ENCODE data around the gene SART3. TPM values are rescaled to one million over a fixed set of nuclear protein-coding genes. Genes with fewer than 3 reads are reported as not detected.

SART3 gene
- total RNA-seq, 1 donor from 2014 or later: 89.1 TPM

- peaks cover 52% of the 10 kb centered on the region for H3K36me3 Mint-ChIP-seq (ENCODE audit: low read depth)
- no peaks in the 10 kb centered on the region for H3K27me3 Mint-ChIP-seq
- no peak overlapping the region for H3K27ac Mint-ChIP-seq
- intact Hi-C loops (cut with micrococcal nuclease): loop anchor here (5.0 to 10.0 kb wide), 3 partner anchors 98 to 754 kb away; partner anchors contain the start of genes ALKBH2 and PRDM4
- DNase-seq: no peak
- H3K9me3 Mint-ChIP-seq: no peaks in the 10 kb centered on the region
- H3K4me1 Mint-ChIP-seq: peaks cover 19% of the 10 kb centered on the region
- no peak overlapping the region for H3K4me3 Mint-ChIP-seq
Observed at GRCh38 chr12:108518716-108519496, 42.1 kb downstream of the SART3 start.

GRCh38 chr12:108518101-108518715, 42.8 kb downstream of the SART3 start:
- Mint-ChIP-seq H3K9me3 (no peaks in the 10 kb centered on the region), H3K4me1 (peaks cover 21% of the 10 kb centered on the region), H3K27ac (peak overlapping the region; percentile 16), H3K36me3 (ENCODE audit: low read depth) (peaks cover 46% of the 10 kb centered on the region), H3K27me3 (no peaks in the 10 kb centered on the region), H3K4me3 (no peak overlapping the region)
- no peak for DNase-seq
- intact Hi-C loops (cut with micrococcal nuclease): loop anchor here (5.0 to 10.0 kb wide), 3 partner anchors 99 to 753 kb away; partner anchors contain the start of genes ALKBH2 and PRDM4

GRCh38 chr12:108517288-108518100, 43.5 kb downstream of the SART3 start:
- Mint-ChIP-seq H3K4me1 (peaks cover 21% of the 10 kb centered on the region), H3K27me3 (no peaks in the 10 kb centered on the region), H3K27ac (no peak overlapping the region), H3K9me3 (no peaks in the 10 kb centered on the region), H3K4me3 (no peak overlapping the region), H3K36me3 (ENCODE audit: low read depth) (peaks cover 44% of the 10 kb centered on the region)
- intact Hi-C loops (cut with micrococcal nuclease): loop anchor here (5.0 to 10.0 kb wide), 3 partner anchors 100 to 753 kb away; partner anchors contain the start of genes ALKBH2 and PRDM4
- DNase-seq: no peak

- peak overlapping the region; percentile 94 for H3K4me3 Mint-ChIP-seq
- intact Hi-C loops (cut with micrococcal nuclease): loop anchor here (5.0 to 10.0 kb wide), 3 partner anchors 101 to 752 kb away; partner anchors contain the start of genes ALKBH2 and PRDM4
- H3K4me1 Mint-ChIP-seq: peaks cover 28% of the 10 kb centered on the region
- H3K27me3 Mint-ChIP-seq: no peaks in the 10 kb centered on the region
- peaks cover 37% of the 10 kb centered on the region for H3K36me3 Mint-ChIP-seq (ENCODE audit: low read depth)
- no peak for DNase-seq
- peak overlapping the region; percentile 84 for H3K27ac Mint-ChIP-seq
- H3K9me3 Mint-ChIP-seq: no peaks in the 10 kb centered on the region
Observed at GRCh38 chr12:108516511-108517275, 44.3 kb downstream of the SART3 start.

- intact Hi-C loops (cut with micrococcal nuclease): loop anchor here (1.0 to 10.0 kb wide), 5 partner anchors 45 to 831 kb away; partner anchors contain the start of genes ALKBH2, PRDM4, PWP1 and SART3
- H3K9me3 Mint-ChIP-seq: no peaks in the 10 kb centered on the region
Observed at GRCh38 chr12:108515916-108516315, 45.1 kb downstream of the SART3 start.

GRCh38 chr12:108514973-108515814, 45.8 kb downstream of the SART3 start, which contains the start of gene FICD:
TSS of gene FICD (plus strand) at chr12:108515277. CDS start at chr12:108516973, 1,696 bp downstream.
- H3K4me3 Mint-ChIP-seq: peak within 1 kb of the TSS; percentile 94
- H3K36me3 Mint-ChIP-seq (ENCODE audit: low read depth): peaks cover 25% of the 10 kb centered on the region
- peak; percentile 100 for DNase-seq
- peaks cover 31% of the 10 kb centered on the region for H3K4me1 Mint-ChIP-seq
- intact Hi-C loops (cut with micrococcal nuclease): loop anchor here (1.0 to 10.0 kb wide), 5 partner anchors 46 to 830 kb away; partner anchors contain the start of genes ALKBH2, PRDM4, PWP1 and SART3
- H3K27me3 Mint-ChIP-seq: no peaks in the 10 kb centered on the region
- peak within 1 kb of the TSS; percentile 84 for H3K27ac Mint-ChIP-seq
- H3K9me3 Mint-ChIP-seq: no peaks in the 10 kb centered on the region

More at GRCh38 chr12:108515916-108516315, 45.1 kb downstream of the SART3 start:
- peak overlapping the region; percentile 84 for H3K27ac Mint-ChIP-seq
- peak; percentile 67 for DNase-seq
- peak overlapping the region; percentile 94 for H3K4me3 Mint-ChIP-seq
- no peaks in the 10 kb centered on the region for H3K27me3 Mint-ChIP-seq
- H3K4me1 Mint-ChIP-seq: peaks cover 31% of the 10 kb centered on the region
- H3K36me3 Mint-ChIP-seq (ENCODE audit: low read depth): peaks cover 33% of the 10 kb centered on the region

GRCh38 chr12:108514468-108514972, 46.5 kb downstream of the SART3 start:
- H3K9me3 Mint-ChIP-seq: no peaks in the 10 kb centered on the region
- H3K27me3 Mint-ChIP-seq: no peaks in the 10 kb centered on the region
- H3K27ac Mint-ChIP-seq: peak overlapping the region; percentile 84
- H3K36me3 Mint-ChIP-seq (ENCODE audit: low read depth): peaks cover 19% of the 10 kb centered on the region
- DNase-seq: no peak
- intact Hi-C loops (cut with micrococcal nuclease): loop anchor here (2.0 to 10.0 kb wide), 2 partner anchors 750 to 830 kb away; partner anchors contain the start of genes PRDM4 and PWP1
- peaks cover 31% of the 10 kb centered on the region for H3K4me1 Mint-ChIP-seq
- H3K4me3 Mint-ChIP-seq: peak overlapping the region; percentile 94

- peaks cover 32% of the 10 kb centered on the region for H3K4me1 Mint-ChIP-seq
Observed at GRCh38 chr12:108511633-108512540, 49.1 kb downstream of the SART3 start.

GRCh38 chr12:108510836-108511235, 50.1 kb downstream of the SART3 start:
- H3K4me3 Mint-ChIP-seq: no peak overlapping the region
- peaks cover 22% of the 10 kb centered on the region for H3K4me1 Mint-ChIP-seq
- H3K9me3 Mint-ChIP-seq: no peaks in the 10 kb centered on the region
- intact Hi-C loops (cut with micrococcal nuclease): loop anchor here (10.0 kb wide), 1 partner anchor 746 kb away; the partner anchor contains the start of gene PRDM4
- H3K36me3 Mint-ChIP-seq (ENCODE audit: low read depth): peaks cover 2% of the 10 kb centered on the region
- H3K27me3 Mint-ChIP-seq: peaks cover 2% of the 10 kb centered on the region
- no peak overlapping the region for H3K27ac Mint-ChIP-seq
- DNase-seq: no peak

More at GRCh38 chr12:108511633-108512540, 49.1 kb downstream of the SART3 start:
- intact Hi-C loops (cut with micrococcal nuclease): loop anchor here (1.0 to 10.0 kb wide), 3 partner anchors 521 to 747 kb away; partner anchors contain the start of gene PRDM4
- Mint-ChIP-seq H3K9me3 (no peaks in the 10 kb centered on the region), H3K4me3 (peak overlapping the region; percentile 59), H3K27me3 (peaks cover 2% of the 10 kb centered on the region), H3K36me3 (ENCODE audit: low read depth) (peaks cover 4% of the 10 kb centered on the region), H3K27ac (no peak overlapping the region)
- DNase-seq: peak; percentile 92

- no peaks in the 10 kb centered on the region for H3K36me3 Mint-ChIP-seq (ENCODE audit: low read depth)
- no peak for DNase-seq
- peaks cover 19% of the 10 kb centered on the region for H3K4me1 Mint-ChIP-seq
- H3K27me3 Mint-ChIP-seq: peaks cover 2% of the 10 kb centered on the region
- H3K27ac Mint-ChIP-seq: no peak overlapping the region
- no peak overlapping the region for H3K4me3 Mint-ChIP-seq
- intact Hi-C loops (cut with micrococcal nuclease): loop anchor here (10.0 kb wide), 1 partner anchor 745 kb away; the partner anchor contains the start of gene PRDM4
- H3K9me3 Mint-ChIP-seq: peaks cover under 1% of the 10 kb centered on the region
Observed at GRCh38 chr12:108509806-108510205, 51.2 kb downstream of the SART3 start.

Data from activated CD4-positive, alpha-beta T cell treated with anti-CD3 and anti-CD28 coated beads, Interleukin-2, amount 10 ng/mL, durations not matched to agents 24 days and 14 days (primary cell).